ENCODE data around the gene CNGA3.

- TF ChIP-seq REST (IDR thresholded peaks at IDR 0.05; ENCODE audit: low read depth, low read length) (no peak), POLR2A (IDR thresholded peaks at IDR 0.05; ENCODE audit: low read depth, low read length) (no peak), NR2C2 (IDR thresholded peaks at IDR 0.05; ENCODE audit: borderline replicate concordance, control insufficient read depth, insufficient read length, low read depth) (no peak), POLR2AphosphoS5 (IDR thresholded peaks at IDR 0.05; ENCODE audit: low read length) (no peak), ETV6 (conservative IDR thresholded peaks at IDR 0.05 in 1 of 2, IDR thresholded peaks at IDR 0.05 in 1 of 2; ENCODE audit: borderline replicate concordance in 1 of 2, low read depth in 1 of 2) (no peak), JUND (IDR thresholded peaks at IDR 0.05; ENCODE audit: low read depth, low read length) (no peak), YY1 (IDR thresholded peaks at IDR 0.05; ENCODE audit: low read depth, low read length) (no peak), FOS (IDR thresholded peaks at IDR 0.05; ENCODE audit: borderline replicate concordance, extremely low read depth, insufficient read length) (no peak)
- TF ChIP-seq, protein P1, sequence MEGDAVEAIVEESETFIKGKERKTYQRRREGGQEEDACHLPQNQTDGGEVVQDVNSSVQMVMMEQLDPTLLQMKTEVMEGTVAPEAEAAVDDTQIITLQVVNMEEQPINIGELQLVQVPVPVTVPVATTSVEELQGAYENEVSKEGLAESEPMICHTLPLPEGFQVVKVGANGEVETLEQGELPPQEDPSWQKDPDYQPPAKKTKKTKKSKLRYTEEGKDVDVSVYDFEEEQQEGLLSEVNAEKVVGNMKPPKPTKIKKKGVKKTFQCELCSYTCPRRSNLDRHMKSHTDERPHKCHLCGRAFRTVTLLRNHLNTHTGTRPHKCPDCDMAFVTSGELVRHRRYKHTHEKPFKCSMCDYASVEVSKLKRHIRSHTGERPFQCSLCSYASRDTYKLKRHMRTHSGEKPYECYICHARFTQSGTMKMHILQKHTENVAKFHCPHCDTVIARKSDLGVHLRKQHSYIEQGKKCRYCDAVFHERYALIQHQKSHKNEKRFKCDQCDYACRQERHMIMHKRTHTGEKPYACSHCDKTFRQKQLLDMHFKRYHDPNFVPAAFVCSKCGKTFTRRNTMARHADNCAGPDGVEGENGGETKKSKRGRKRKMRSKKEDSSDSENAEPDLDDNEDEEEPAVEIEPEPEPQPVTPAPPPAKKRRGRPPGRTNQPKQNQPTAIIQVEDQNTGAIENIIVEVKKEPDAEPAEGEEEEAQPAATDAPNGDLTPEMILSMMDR (IDR thresholded peaks at IDR 0.05 in 2 of 3, conservative IDR thresholded peaks at IDR 0.05 in 1 of 3; ENCODE audit: control insufficient read depth in 2 of 3, extremely low read depth in 1 of 3, insufficient read depth in 1 of 3, low read depth in 3 of 3, low read length in 3 of 3) = no peak
- TF ChIP-seq, protein P2, sequence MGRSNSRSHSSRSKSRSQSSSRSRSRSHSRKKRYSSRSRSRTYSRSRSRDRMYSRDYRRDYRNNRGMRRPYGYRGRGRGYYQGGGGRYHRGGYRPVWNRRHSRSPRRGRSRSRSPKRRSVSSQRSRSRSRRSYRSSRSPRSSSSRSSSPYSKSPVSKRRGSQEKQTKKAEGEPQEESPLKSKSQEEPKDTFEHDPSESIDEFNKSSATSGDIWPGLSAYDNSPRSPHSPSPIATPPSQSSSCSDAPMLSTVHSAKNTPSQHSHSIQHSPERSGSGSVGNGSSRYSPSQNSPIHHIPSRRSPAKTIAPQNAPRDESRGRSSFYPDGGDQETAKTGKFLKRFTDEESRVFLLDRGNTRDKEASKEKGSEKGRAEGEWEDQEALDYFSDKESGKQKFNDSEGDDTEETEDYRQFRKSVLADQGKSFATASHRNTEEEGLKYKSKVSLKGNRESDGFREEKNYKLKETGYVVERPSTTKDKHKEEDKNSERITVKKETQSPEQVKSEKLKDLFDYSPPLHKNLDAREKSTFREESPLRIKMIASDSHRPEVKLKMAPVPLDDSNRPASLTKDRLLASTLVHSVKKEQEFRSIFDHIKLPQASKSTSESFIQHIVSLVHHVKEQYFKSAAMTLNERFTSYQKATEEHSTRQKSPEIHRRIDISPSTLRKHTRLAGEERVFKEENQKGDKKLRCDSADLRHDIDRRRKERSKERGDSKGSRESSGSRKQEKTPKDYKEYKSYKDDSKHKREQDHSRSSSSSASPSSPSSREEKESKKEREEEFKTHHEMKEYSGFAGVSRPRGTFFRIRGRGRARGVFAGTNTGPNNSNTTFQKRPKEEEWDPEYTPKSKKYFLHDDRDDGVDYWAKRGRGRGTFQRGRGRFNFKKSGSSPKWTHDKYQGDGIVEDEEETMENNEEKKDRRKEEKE (IDR thresholded peaks at IDR 0.05) = no peak
These were observed 44.6 kb downstream of the CNGA3 start for GRCh38 chr2:98390571-98391476.
